ENCODE data around the gene GLT6D1. TPM values are rescaled to one million over a fixed set of nuclear protein-coding genes. Genes with fewer than 3 reads are reported as not detected.

GLT6D1 gene
- total RNA-seq, 1 donor from 2014 or later = not detected

DNA sequence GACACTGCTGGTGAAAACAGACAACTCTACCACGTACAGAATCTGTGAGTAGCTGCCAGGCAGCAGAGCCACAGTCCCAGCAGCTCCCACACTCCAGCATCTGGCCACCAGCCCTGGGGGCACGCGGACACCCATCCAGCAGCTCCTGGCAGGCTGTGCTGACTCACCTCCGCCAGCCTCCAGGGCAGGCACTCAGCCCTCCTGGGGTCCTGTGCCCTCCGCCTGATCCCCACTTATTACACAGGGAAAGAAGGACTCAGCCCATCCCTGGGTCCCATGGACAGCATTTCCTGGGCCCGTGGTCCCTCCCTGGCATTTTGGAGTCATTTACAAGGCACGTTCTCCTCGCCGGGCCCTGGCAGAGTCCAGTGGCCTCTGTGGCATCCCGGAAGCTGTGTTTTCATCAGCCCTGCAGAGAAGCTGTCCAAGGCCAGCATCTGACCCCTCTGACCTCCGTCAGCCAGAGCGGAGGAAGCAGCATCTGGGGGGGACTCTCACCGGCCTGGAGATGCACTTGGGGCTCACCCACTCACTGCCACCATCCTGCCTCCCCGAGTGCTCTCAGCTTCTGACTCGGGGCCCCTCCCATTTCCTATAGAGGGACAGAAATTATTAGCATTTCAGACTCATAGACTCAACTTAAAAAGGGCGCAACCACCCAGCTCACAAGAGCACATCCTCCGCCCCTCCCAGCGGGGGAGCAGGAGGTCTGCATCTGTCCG, 56.2 kb downstream of the GLT6D1 start:
- H3K36me3 Mint-ChIP-seq (ENCODE audit: low read depth) = no peaks in the 10 kb centered on the region
- H3K27me3 Mint-ChIP-seq (ENCODE audit: low read depth) = no peaks in the 10 kb centered on the region
- no peak for DNase-seq (ENCODE audit: low read depth, low spot score)
- H3K9me3 Mint-ChIP-seq = no peaks in the 10 kb centered on the region
- no peak overlapping the region for H3K4me3 Mint-ChIP-seq
- no peaks in the 10 kb centered on the region for H3K4me1 Mint-ChIP-seq
- H3K27ac Mint-ChIP-seq (ENCODE audit: unreplicated experiment) = no peak overlapping the region
- TF ChIP-seq, protein P1, sequence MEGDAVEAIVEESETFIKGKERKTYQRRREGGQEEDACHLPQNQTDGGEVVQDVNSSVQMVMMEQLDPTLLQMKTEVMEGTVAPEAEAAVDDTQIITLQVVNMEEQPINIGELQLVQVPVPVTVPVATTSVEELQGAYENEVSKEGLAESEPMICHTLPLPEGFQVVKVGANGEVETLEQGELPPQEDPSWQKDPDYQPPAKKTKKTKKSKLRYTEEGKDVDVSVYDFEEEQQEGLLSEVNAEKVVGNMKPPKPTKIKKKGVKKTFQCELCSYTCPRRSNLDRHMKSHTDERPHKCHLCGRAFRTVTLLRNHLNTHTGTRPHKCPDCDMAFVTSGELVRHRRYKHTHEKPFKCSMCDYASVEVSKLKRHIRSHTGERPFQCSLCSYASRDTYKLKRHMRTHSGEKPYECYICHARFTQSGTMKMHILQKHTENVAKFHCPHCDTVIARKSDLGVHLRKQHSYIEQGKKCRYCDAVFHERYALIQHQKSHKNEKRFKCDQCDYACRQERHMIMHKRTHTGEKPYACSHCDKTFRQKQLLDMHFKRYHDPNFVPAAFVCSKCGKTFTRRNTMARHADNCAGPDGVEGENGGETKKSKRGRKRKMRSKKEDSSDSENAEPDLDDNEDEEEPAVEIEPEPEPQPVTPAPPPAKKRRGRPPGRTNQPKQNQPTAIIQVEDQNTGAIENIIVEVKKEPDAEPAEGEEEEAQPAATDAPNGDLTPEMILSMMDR (conservative IDR thresholded peaks at IDR 0.05) = no peak

DNA sequence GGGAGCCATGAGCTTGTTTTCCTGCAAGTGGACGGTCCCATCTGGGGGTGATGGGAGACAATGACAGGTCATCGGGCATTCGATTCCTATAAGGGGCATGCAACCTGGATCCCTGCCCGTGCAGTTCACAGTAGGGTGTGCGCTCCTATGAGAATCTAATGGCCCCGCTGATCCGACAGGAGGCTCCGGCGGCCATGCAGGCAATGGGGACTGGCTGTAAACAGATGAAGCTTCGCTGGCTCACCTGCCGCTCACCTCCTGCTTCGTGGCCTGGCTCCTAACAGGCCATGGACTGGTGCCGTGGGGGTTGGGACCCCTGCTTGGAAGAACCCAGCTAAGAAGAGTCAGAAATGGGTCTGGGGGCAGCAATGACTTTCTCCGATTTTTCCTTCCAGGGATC, 56.8 kb downstream of the GLT6D1 start:
- Mint-ChIP-seq H3K27ac (ENCODE audit: unreplicated experiment) (no peak overlapping the region), H3K4me3 (no peak overlapping the region), H3K9me3 (no peaks in the 10 kb centered on the region), H3K36me3 (ENCODE audit: low read depth) (no peaks in the 10 kb centered on the region), H3K4me1 (no peaks in the 10 kb centered on the region), H3K27me3 (ENCODE audit: low read depth) (no peaks in the 10 kb centered on the region)
- TF ChIP-seq, protein P1 (conservative IDR thresholded peaks at IDR 0.05) = no peak
- DNase-seq (ENCODE audit: low read depth, low spot score) = no peak

DNA sequence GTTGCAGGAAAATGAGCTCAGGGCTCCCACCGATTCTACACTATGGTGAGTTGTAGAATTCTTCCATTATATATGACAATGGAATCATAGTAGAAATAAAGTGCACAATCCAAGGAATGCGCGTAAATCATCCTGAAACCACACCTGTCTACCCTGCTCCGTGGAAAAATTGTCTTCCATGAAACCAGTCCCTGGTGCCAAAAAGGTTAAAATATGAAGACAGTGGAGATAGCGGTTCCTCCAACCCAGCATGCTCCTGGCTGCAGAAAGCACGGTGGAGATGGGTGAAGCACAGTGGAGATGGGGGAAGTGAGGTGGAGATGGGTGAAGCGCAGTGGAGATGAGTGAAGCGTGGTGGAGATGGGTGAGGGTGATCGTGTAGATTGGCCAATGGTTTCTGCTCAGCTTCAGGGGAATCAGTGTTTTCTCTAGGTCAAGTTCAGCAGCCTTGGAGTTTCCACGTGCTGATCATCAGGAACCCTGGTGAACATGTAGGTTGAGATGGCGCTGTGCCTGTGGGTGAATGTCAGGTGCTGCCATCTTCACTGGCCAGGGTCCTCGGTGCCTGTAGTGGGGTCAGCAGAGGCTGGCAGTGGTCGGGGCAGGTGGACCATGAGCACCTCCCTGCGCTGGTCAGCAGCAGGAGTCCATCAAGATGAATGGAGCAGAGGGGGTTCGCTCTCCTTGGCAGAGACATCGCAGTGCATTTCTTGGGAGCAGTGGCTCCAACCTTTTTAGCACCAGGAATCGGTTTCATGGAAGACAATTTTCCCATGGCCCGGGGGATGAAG, 57.5 kb downstream of the GLT6D1 start:
- no peaks in the 10 kb centered on the region for H3K36me3 Mint-ChIP-seq (ENCODE audit: low read depth)
- H3K9me3 Mint-ChIP-seq = no peaks in the 10 kb centered on the region
- H3K4me3 Mint-ChIP-seq = no peak overlapping the region
- no peak for DNase-seq (ENCODE audit: low read depth, low spot score)
- H3K27me3 Mint-ChIP-seq (ENCODE audit: low read depth) = no peaks in the 10 kb centered on the region
- H3K27ac Mint-ChIP-seq (ENCODE audit: unreplicated experiment) = peak overlapping the region; percentile 35
- TF ChIP-seq, protein P1 (conservative IDR thresholded peaks at IDR 0.05) = no peak
- H3K4me1 Mint-ChIP-seq = no peaks in the 10 kb centered on the region

DNA sequence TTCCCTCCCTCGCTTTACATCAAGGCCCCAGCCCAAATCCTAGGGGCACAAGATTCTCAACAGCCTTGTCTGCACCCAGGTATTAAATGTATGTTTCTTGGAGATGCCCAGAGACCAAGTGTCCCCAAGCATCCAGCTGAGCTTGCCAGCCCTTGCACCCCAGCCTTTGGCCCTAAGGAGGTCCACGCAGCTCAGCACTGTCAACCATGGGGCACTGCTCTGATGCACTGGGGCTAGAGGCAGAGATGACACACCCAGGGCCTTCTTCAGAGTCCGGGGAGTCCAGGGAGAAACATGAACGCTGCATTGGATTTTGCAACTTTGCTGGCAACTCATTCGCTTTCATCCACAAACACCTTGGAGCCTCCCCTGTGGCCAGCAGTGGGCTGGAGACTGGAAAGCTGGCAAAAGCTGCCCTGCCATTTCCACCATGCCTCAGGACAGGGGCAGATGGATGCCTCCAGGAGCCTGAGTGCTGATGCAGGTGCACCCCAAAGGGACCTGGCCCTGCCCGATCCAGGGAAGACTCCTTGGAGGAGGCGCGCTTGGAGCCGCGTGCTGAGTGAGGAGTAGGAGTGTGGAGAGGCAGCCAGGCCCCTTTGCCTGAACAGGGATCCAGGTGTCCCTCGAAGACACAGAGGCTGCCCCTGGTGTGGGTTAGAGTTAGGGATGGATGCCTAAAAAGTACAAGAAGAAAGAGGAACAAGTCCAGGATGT, 58.5 kb downstream of the GLT6D1 start:
- no peaks in the 10 kb centered on the region for H3K27me3 Mint-ChIP-seq (ENCODE audit: low read depth)
- no peak overlapping the region for H3K27ac Mint-ChIP-seq (ENCODE audit: unreplicated experiment)
- H3K4me3 Mint-ChIP-seq = no peak overlapping the region
- DNase-seq (ENCODE audit: low read depth, low spot score) = no peak
- H3K36me3 Mint-ChIP-seq (ENCODE audit: low read depth) = no peaks in the 10 kb centered on the region
- no peaks in the 10 kb centered on the region for H3K4me1 Mint-ChIP-seq
- TF ChIP-seq, protein P1 (conservative IDR thresholded peaks at IDR 0.05) = no peak
- H3K9me3 Mint-ChIP-seq = no peaks in the 10 kb centered on the region

DNA sequence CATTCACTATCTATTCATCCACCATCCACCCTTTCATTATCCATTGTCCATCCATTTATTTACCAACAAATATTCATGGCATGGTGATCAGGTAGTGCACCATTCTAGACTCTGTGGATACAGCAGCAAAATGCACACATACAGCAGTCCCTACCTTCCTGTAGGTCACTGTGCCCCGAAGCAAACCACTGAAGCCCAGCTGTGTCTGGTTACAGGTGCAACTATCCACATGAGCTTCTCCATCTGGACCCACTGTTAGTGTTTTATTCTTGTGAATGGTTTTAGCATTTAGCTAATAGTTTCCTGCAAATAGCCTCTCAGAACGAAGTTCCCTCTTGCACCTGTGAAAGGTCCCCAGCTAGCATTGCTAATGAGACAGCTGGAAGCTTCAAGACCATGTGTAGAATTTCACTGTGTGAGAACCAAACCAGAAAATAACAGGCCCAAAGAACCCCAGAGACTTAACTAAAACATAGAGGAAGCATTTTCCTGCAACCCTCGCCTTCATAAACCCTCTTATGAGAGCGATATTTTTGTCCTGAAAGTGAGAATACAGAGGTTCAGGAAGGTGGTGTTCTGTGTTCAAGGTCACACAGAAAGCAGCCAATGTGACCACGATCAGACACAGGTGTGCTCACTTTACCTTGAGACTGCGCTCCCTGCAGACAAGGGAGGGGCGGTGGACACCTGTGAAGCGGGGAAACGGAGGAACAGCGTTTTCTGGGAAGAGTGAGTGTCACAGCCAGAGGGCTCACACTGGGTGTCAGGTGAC, 59.3 kb downstream of the GLT6D1 start:
- H3K36me3 Mint-ChIP-seq (ENCODE audit: low read depth) = no peaks in the 10 kb centered on the region
- no peak overlapping the region for H3K4me3 Mint-ChIP-seq
- DNase-seq (ENCODE audit: low read depth, low spot score) = no peak
- TF ChIP-seq, protein P1 (conservative IDR thresholded peaks at IDR 0.05) = no peak
- no peak overlapping the region for H3K27ac Mint-ChIP-seq (ENCODE audit: unreplicated experiment)
- no peaks in the 10 kb centered on the region for H3K9me3 Mint-ChIP-seq
- H3K4me1 Mint-ChIP-seq = no peaks in the 10 kb centered on the region
- H3K27me3 Mint-ChIP-seq (ENCODE audit: low read depth) = no peaks in the 10 kb centered on the region

All from neural crest cell (in vitro differentiated cells).